ENCODE data around the gene BCL3.

The BCL3 gene

GRCh38 chr19:44788971-44789370 lies 40.5 kb downstream of the BCL3 start:
- DNase-seq (ENCODE audit: low spot score): no peak

- DNase-seq (ENCODE audit: low spot score): no peak
These were observed 41.5 kb downstream of the BCL3 start for GRCh38 chr19:44789943-44790483.

GRCh38 chr19:44792281-44792680 lies 43.8 kb downstream of the BCL3 start:
- no peak for DNase-seq (ENCODE audit: low spot score)

- DNase-seq (ENCODE audit: low spot score): no peak
These were observed 46.1 kb downstream of the BCL3 start for GRCh38 chr19:44794610-44795009.

- no peak for DNase-seq (ENCODE audit: low spot score)
These were observed 47.0 kb downstream of the BCL3 start for GRCh38 chr19:44795398-44795987.

GRCh38 chr19:44796701-44797115 lies 48.2 kb downstream of the BCL3 start:
- no peak for DNase-seq (ENCODE audit: low spot score)

GRCh38 chr19:44799627-44800346 lies 51.3 kb downstream of the BCL3 start:
- DNase-seq (ENCODE audit: low spot score): no peak

GRCh38 chr19:44800461-44800860 lies 52.0 kb downstream of the BCL3 start:
- peak; percentile 93 for DNase-seq (ENCODE audit: low spot score)

GRCh38 chr19:44803442-44804428 lies 55.2 kb downstream of the BCL3 start:
- no peak for DNase-seq (ENCODE audit: low spot score)

- no peak for DNase-seq (ENCODE audit: low spot score)
These were observed 57.8 kb downstream of the BCL3 start for GRCh38 chr19:44806291-44806690.

- DNase-seq (ENCODE audit: low spot score): no peak
These were observed 58.7 kb downstream of the BCL3 start for GRCh38 chr19:44807162-44807561.

- DNase-seq (ENCODE audit: low spot score): peak; percentile 61
These were observed 59.3 kb downstream of the BCL3 start for GRCh38 chr19:44807652-44808462.

- DNase-seq (ENCODE audit: low spot score): peak; percentile 97
These were observed 60.2 kb downstream of the BCL3 start, which contains the start of gene BCAM for GRCh38 chr19:44808463-44809371. Gene BCAM, plus strand, starts transcription at chr19:44809103. Its CDS starts 22 bp downstream, at chr19:44809125.
